GM10266 (cell line): Measurements from ENCODE around the gene BRI3BP.
"Not testable (repeated sequence)": the region's sequence is repeated elsewhere in the genome, so short reads cannot be mapped to it uniquely, and the experiment has no call there.

Experiments
- DNase-seq: peaks from one replicate; pipeline ENCODE4 v3.0.0; 2012; ENCODE audit errors: extremely low spot score
- TF ChIP-seq, protein P1 (sequence below): IDR thresholded peaks from 2 replicates; pipeline ENCODE4 v1.5.1; 2012; ENCODE audit warnings: mild to moderate bottlenecking, low read depth; ENCODE audit not compliant: control insufficient read depth, insufficient read depth; ENCODE audit errors: missing control alignments

The BRI3BP gene

DNA sequence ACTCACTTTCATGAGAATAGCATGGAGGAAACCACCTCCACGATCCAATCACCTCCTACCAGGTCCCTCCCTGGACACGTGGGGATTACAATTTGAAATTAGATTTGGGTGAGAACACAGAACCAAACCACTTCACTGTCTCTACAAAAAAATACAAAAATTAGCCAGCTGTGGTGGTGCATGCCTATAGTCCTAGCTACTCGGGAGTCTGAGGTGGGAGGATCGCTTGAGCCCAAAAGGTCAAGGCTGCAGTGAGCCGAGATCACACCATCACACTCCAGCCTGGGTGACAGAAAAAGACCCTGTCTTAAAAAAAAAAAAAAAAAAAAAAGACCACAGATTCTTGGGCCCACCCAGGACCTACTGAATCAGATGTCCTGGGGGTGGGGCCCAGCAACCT, 28.3 kb downstream of the BRI3BP start:
- TF ChIP-seq, protein P1, sequence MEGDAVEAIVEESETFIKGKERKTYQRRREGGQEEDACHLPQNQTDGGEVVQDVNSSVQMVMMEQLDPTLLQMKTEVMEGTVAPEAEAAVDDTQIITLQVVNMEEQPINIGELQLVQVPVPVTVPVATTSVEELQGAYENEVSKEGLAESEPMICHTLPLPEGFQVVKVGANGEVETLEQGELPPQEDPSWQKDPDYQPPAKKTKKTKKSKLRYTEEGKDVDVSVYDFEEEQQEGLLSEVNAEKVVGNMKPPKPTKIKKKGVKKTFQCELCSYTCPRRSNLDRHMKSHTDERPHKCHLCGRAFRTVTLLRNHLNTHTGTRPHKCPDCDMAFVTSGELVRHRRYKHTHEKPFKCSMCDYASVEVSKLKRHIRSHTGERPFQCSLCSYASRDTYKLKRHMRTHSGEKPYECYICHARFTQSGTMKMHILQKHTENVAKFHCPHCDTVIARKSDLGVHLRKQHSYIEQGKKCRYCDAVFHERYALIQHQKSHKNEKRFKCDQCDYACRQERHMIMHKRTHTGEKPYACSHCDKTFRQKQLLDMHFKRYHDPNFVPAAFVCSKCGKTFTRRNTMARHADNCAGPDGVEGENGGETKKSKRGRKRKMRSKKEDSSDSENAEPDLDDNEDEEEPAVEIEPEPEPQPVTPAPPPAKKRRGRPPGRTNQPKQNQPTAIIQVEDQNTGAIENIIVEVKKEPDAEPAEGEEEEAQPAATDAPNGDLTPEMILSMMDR: no peak

DNA sequence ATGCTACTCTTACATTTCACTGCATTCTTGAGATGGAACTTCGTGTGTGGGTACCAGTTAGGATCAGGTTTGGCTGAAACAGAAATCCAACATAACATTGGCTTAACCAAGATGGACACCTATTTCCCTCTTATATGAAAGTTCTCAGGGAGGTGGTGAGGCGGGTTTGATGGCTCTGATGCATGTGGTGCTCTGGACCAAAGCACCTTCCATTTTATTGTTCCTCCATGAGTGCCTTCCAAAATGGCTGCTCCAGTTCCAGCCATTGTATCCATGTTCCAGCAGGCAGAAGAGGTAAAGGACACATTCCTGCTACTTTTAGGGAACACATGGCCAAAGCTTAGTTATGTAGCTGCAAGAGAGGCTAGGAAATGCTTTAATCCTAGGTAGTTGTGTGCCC, 29.6 kb downstream of the BRI3BP start:
- TF ChIP-seq, protein P1: no peak
- no peak for DNase-seq

More for the DNA sequence above, 28.3 kb downstream of the BRI3BP start:
- DNase-seq: no peak

DNA sequence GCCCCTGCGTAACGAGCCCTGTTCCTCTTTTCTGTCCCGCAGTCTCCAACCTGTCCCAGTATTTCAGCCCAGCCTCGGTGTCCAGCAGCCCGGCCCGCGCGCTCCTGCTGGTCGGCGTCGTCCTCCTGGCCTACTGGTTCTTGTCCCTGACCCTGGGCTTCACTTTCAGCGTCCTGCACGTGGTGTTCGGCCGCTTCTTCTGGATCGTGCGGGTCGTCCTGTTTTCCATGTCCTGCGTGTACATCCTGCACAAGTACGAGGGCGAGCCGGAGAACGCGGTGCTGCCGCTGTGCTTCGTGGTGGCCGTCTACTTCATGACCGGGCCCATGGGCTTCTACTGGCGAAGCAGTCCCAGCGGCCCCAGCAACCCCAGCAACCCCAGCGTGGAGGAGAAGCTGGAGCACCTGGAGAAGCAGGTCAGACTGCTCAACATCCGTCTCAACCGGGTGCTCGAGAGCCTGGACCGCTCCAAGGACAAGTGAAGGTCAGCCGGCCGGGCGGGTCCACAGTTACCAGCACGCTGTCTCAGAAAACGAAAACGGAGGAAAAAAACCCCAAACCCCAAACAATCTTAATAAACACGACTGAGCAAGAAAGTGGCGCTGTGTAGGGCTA, 31.6 kb downstream of the BRI3BP start:
- TF ChIP-seq, protein P1: no peak
- no peak for DNase-seq

DNA sequence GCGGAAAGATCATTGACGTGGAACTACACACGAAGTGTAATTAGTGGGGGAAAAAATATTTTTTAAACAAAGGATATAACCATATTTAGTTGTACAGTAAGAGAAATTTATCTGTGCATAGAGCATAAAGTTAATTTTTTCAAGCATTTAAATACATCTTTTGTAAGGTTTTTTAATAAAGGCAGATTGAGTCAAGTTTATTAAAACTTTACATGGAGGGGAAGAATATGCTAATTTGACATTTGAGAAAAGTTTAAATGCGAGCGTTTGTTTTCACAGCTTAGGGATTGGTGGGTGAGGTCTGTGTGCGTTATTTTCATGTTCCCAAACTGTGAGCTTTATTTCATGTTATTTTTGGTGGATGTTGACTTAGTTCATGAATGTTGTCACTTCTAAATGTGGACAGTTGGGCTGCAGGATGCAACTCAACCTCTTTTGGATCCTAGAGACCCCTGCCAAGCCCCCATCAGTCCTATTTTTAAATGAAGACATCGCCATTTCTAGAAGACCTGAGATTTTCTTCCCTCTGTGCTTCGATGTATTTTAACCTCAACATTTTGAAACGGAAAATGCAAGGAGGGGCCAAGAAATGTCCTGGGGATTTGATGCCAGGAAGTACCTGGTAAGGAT, 32.3 kb downstream of the BRI3BP start:
- no peak for DNase-seq
- TF ChIP-seq, protein P1: no peak

DNA sequence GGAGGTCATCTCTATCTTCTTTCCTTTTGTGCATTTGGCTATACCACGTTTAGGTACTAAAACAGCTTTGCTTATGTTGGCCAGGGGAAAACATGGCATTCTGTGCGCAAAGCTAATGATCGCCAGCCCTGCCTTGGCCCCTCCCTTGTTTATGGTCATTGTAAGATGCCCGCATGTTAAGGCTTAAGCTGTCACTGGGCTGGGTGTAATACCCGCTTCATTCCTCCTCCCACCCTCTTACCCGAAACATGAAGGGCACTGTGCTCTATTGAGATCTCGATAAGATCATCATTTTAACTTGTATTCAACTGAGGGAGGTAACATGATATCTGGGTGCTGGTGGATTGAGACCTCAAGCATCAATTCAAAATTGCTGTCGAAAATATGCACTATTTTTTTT, 34.7 kb downstream of the BRI3BP start:
- TF ChIP-seq, protein P1: no peak
- no peak for DNase-seq

DNA sequence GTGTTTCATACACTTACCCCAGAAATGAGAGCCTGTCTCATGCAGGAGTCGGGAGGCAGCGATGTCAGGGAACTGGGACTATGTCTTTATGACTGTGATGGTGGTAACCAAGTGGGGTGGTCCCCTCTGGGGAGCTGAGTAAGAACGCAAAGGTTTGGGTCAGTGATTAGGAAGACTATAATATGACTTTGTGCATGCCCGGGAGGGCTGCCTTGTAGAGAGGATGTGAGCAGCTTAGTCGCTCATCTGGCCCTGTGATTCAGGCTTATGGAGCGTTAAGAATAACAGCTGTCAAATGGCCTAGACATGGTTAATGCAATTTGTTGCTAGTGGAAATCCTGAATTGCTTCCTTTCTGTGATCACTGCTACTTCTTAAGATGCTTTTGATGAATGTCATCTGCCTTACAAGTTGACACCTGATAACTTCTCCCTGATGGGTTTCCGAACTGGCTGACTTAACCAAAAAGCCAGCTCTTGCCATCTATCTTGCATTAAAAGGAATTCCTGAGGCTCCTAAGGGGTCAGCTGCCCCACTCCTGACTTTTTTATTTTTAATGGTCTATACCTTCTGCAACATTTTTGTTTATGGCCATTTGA, 36.4 kb downstream of the BRI3BP start:
- no peak for DNase-seq
- TF ChIP-seq, protein P1: no peak

DNA sequence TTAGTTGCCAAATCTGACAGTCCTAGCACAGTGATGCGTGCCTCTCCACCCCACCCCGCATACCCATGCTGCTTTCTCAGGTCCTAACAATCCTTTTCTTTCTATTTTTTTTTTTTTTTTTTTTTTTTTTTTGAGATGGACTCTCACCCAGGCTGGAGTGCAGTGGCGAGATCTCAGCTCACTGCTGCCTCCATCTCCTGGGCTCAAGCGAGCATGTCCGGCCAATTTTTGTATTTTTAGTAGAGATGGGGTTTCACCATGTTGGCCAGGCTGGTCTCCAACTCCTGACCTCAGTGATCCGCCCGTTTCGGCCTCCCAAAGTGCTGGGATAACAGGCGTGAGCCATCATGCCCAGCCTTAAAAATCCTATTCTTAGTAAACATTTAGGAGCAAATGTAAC, 38.0 kb downstream of the BRI3BP start:
- not testable (repeated sequence) for DNase-seq
